ENCODE data around the gene TLR6. TPM values are rescaled to one million over a fixed set of nuclear protein-coding genes. Genes with fewer than 3 reads are reported as not detected.
"Not testable (repeated sequence)": the region's sequence is repeated elsewhere in the genome, so short reads cannot be mapped to it uniquely, and the experiment has no call there.

Gene TLR6
- total RNA-seq, 1 donor from 2014 or later = 1.5 TPM

DNA sequence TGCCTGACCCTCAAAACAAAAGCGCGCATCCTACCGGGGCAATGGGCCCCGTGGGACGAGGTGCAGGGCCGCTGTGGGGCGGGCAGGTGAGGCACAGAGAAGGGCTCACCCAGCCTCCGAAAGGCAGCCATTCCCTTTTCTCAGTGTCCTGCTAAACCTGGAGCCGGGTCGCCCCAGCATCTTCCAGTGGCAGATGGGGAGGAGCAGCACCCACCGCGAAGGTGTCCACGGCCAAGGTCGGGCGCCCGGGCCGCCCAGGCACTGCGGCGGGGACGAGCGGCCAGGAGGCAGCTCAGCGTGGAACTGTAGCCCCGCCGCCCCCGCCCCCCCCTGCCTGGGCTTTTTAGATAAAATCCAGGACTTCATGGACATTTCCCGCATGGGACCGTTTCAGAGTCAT, 32.9 kb downstream of the TLR6 start:
- no peak for DNase-seq (ENCODE audit: extremely low read depth, low read depth, low spot score)

DNA sequence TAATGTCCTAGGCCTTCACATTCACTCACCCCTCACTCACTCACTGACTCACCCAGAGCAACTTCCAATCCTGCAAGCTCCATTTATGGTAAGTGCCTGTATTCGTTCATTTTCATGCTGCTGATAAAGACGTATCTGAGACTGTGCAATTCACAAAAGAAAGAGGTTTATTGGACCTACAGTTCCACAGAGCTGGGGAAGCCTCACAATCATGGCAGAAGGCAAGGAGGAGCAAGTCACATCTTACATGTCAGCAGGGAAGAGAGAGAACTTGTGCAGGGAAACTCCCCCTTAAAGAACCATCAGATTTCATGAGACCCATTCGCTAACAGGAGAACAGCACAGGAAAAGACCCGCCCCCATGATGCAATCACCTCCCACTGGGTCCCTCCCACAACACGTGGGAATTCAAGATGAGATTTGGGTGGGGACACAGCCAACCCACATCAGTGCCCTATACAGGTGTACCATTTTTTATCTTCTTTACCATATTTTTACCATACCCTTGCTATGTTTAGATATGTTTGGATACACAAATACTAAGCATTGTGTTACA, 33.8 kb downstream of the TLR6 start:
- DNase-seq (ENCODE audit: extremely low read depth, low read depth, low spot score) = no peak

DNA sequence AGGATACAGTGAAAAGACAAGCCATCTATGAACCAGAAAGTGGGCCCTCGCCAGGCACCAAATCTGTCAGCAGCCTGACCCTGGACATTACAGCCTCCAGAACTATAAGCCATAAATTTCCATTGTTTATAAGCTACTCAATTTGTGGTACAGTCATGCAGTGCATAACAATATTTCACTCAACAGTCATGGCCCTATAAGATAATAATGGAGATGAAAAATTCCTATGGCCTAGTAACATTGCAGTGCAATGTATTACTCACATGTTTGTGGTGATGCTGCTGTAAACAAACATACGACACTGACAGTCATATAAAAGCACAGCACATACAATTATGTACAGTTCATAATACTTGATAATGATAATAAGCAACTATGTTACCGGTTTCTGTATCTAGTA, 34.9 kb downstream of the TLR6 start:
- no peak for DNase-seq (ENCODE audit: extremely low read depth, low read depth, low spot score)

- no peak for DNase-seq (ENCODE audit: extremely low read depth, low read depth, low spot score)
Observed at GRCh38 chr4:38820329-38821061, 36.1 kb downstream of the TLR6 start.

DNA sequence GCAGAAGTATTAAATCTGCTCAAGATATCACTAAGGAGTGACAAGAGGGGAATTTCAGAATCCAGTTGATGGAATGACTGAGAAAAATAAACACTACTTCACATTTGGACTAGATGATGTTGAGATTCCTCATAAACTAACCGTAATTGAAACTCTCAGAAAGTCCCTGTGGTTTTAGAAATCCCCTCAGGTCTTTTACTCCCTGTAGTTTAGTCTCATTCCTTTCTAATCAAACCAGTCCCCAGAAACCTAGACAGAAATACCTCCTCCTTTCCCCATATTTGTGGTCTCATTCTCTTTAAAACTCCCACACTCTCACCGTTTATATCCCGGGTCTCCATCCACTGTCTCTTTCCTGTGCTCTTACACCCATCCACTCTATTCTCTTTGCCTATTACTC, 37.0 kb downstream of the TLR6 start:
- DNase-seq (ENCODE audit: extremely low read depth, low read depth, low spot score) = no peak

- no peak for DNase-seq (ENCODE audit: extremely low read depth, low read depth, low spot score)
Observed at GRCh38 chr4:38818441-38818976, 38.1 kb downstream of the TLR6 start.

- no peak for DNase-seq (ENCODE audit: extremely low read depth, low read depth, low spot score)
Observed at GRCh38 chr4:38815885-38816782, 40.5 kb downstream of the TLR6 start.

GRCh38 chr4:38814386-38814785, 42.2 kb downstream of the TLR6 start:
- no peak for DNase-seq (ENCODE audit: extremely low read depth, low read depth, low spot score)

- DNase-seq (ENCODE audit: extremely low read depth, low read depth, low spot score) = no peak
Observed at GRCh38 chr4:38811297-38811696, 45.3 kb downstream of the TLR6 start.

DNA sequence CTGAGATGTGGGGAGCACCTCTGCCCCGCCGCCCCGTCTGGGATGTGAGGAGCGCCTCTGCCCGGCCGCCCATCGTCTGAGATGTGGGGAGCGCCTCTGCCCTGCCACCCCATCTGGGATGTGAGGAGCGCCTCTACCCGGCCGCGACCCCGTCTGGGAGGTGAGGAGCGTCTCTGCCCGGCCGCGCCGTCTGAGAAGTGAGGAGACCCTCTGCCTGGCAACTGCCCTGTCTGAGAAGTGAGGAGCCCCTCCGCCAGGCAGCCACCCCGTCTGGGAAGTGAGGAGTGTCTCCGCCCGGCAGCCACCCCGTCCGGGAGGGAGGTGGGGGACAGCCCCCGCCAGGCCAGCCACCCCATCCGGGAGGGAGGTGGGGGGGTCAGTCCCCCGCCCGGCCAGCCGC, 49.2 kb downstream of the TLR6 start:
- not testable (repeated sequence) for DNase-seq (ENCODE audit: extremely low read depth, low read depth, low spot score)

GRCh38 chr4:38806251-38806650, 50.4 kb downstream of the TLR6 start:
- DNase-seq (ENCODE audit: extremely low read depth, low read depth, low spot score) = not testable (repeated sequence)

GRCh38 chr4:38805530-38806145, 51.0 kb downstream of the TLR6 start:
- no peak for DNase-seq (ENCODE audit: extremely low read depth, low read depth, low spot score)

DNA sequence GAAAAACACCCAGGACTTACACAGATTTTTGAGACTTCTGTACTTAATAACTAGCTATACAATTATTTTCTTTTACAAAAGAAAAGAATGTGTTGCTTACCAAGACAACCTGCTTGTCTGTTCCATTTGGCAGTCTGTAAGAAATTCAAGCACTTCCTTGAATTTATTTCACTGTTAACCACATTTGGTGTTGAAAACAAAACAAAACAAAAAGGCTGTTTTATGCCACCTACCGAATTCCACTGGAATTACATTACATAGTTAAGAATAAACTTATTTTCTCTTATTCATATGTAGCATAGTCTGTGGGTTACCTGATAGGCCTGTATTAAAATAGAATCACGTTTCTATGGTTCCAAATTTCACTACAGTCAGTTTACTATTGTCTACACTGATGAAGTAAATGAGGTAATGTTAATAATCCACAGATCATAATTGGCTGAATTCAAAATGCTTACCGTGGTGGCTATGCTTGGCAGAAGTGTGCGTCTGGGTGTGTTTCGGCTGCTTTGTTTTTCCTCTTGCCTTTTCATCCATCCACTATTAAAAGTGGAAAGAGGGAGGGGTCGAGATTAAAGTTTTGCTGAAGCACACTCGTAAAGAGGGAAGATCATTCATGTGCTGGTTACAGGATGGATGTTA, 51.8 kb downstream of the TLR6 start, which contains the start of gene TLR1:
Gene TLR1 (minus strand): TSS at position 138 of the 642 bp plus-strand sequence. CDS start 5,960 bp downstream, outside the sequence.
- DNase-seq (ENCODE audit: extremely low read depth, low read depth, low spot score) = peak; percentile 63

- DNase-seq (ENCODE audit: extremely low read depth, low read depth, low spot score) = no peak
Observed at GRCh38 chr4:38803833-38804653, 52.6 kb downstream of the TLR6 start.

DNA sequence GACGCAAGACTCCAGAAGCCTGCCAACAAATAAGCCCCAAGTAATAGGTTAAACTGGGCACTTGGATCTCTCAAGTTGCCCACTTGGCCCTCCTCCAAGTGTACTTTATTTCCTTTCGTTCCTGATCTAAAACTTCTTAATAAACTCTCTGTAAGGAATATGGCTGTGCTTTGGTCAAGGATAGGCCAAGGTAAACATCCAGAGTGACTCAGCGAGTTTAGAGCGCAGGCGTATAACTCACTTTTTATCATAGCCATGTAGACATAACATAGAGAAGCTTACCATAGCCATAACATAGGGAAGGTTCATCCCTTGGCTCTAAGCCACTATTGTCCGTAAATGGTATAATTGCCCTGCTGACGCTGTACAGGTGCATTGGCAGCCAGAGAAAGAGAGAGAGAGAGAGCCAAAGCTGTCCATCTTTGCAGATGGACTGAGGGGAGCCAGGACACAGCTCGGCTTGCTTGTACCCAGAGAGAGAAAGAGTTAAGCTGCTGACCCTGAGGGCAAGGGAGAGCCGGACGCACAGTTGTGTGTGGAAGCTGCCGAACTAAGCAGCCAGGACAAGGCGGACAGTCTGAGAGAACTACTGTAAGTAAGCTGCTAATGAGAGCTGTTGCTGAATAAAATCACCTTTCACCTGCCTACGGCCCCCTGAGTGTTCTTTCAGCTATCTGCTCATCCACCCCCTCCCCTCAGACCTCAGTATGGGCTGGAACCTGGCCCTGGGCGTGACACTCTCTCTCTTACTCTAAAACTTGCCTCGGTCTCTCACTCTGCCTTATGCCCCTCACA, 53.9 kb downstream of the TLR6 start:
- DNase-seq (ENCODE audit: extremely low read depth, low read depth, low spot score) = no peak

GRCh38 chr4:38800961-38801450, 55.6 kb downstream of the TLR6 start:
- no peak for DNase-seq (ENCODE audit: extremely low read depth, low read depth, low spot score)

DNA sequence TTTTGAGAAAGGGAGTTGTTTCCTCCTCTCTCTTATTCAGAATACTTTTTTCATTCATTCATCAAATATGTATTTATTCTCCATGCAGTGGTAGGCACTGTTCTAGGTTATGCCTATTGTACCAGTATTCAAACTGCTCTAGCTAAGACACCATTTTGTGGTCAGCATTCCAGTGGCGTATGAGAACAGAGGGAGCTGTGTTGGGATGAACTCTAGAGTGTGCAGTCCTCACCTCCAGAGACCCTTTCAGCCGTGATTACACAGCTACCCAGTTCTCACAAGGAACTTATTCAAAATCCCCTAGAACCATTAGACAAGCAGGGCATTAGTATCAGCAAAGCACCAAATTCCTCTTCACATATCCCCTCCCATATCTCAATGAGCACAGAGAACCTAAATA, 56.3 kb downstream of the TLR6 start:
- DNase-seq (ENCODE audit: extremely low read depth, low read depth, low spot score) = no peak

- DNase-seq (ENCODE audit: extremely low read depth, low read depth, low spot score) = no peak
Observed at GRCh38 chr4:38795087-38795486, 61.5 kb downstream of the TLR6 start.

Data from glomerular endothelial cell (primary cell).